ENCODE measurements around the gene STAP2. TPM values are rescaled to one million over a fixed set of nuclear protein-coding genes. Genes with fewer than 3 reads are reported as not detected.

STAP2 gene
- total and polyA plus RNA-seq, 10 of the 15 experiments (the other 5 are each of a cell fraction or from before 2014, with no cell fraction given): 0.84 to 22.4 (median 15.2) TPM

DNA sequence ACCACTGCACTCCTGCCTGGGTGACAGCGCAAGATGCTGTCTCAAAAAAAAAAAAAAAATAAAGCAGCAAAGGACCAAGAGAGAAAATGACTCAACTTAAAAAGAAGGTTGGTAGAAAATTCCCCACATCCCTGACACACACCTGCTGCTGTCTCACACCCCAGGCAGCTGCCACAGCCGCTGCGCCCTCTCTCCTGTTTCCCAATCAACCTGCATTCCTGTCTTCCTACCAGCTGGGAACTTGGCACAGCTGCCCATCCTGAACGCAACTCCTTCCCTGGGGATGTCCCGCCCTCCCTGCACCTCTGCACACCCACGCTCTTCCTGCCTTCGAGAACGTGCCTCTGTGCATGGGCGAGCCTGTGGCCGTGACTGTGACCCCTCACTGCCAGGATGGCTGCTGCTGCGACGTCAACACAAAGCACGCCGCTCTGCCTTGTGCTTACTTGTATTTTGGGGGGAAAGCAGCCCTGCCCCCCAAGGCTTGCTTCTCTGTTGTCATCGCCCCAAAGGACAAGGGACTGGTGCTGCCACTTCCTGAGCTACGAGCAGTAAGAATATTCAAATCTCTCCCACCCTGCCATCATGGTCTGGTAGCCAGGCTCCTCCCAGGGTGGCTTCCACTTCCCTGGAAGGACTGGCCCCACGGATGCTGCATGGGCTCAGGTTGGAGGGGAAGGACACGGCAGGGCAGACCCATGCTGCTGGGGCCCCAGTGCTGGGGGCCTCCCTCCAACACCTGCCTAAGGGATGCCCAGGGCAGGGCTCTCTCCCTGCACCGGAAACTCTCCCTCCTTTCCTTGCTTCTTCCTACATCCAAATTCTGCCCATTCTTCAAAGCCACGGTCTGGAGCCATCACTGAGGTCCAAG is 41.0 kb upstream of the STAP2 start (continued):
- TF ChIP-seq NBN (IDR thresholded peaks at IDR 0.05) (peak; percentile 80), YBX1 (IDR thresholded peaks at IDR 0.05) (no peak), SMAD1 (IDR thresholded peaks at IDR 0.05; ENCODE audit: low read depth, partially characterized antibody) (no peak), TCF7 (IDR thresholded peaks at IDR 0.05; ENCODE audit: borderline replicate concordance) (no peak), SREBF2 (IDR thresholded peaks at IDR 0.05; ENCODE audit: low read length) (no peak), MTA3 (IDR thresholded peaks at IDR 0.05; ENCODE audit: borderline replicate concordance, low read length) (no peak), HDAC2 (IDR thresholded peaks at IDR 0.05) (no peak), JUNB (IDR thresholded peaks at IDR 0.05) (peak; percentile 24; the same call in 1 of the 2 replicates), POLR2A (IDR thresholded peaks at IDR 0.05; ENCODE audit: low read depth, low read length) (peak; percentile 59), KLF5 (IDR thresholded peaks at IDR 0.05; ENCODE audit: partially characterized antibody) (no peak), SUZ12 (IDR thresholded peaks at IDR 0.05; ENCODE audit: unreplicated experiment) (no peak), MTA2 (IDR thresholded peaks at IDR 0.05; ENCODE audit: low read depth) (no peak), GATAD2B (conservative IDR thresholded peaks at IDR 0.05; ENCODE audit: low read depth) (peak; percentile 22; the same call in 1 of the 2 replicates), CHD4 (IDR thresholded peaks at IDR 0.05) (no peak), IKZF2 (IDR thresholded peaks at IDR 0.05) (peak; percentile 92 to 97), CBX3 (IDR thresholded peaks at IDR 0.05; ENCODE audit: borderline replicate concordance, low read depth) (no peak), ZZZ3 (IDR thresholded peaks at IDR 0.05; ENCODE audit: control insufficient read depth, insufficient read length, low read depth) (no peak), POLR2AphosphoS2 (IDR thresholded peaks at IDR 0.05; ENCODE audit: low read depth, low read length) (no peak), ZNF24 (IDR thresholded peaks at IDR 0.05) (no peak), TCF3 (IDR thresholded peaks at IDR 0.05; ENCODE audit: borderline replicate concordance, insufficient read depth, low read depth, low read length) (peak; percentile 74; the same call in 1 of the 2 replicates), RBBP5 (conservative IDR thresholded peaks at IDR 0.05) (no peak), HDAC6 (IDR thresholded peaks at IDR 0.05; ENCODE audit: unreplicated experiment) (no peak), CREM (IDR thresholded peaks at IDR 0.05; ENCODE audit: low read depth) (peak; percentile 53; the same call in 1 of the 2 replicates), NFIC (IDR thresholded peaks at IDR 0.05; ENCODE audit: low read depth, low read length) (no peak), MXI1 (IDR thresholded peaks at IDR 0.05; ENCODE audit: low read depth, low read length) (peak; percentile 44; the same call in 1 of the 2 replicates)
- TF ChIP-seq, protein P1, sequence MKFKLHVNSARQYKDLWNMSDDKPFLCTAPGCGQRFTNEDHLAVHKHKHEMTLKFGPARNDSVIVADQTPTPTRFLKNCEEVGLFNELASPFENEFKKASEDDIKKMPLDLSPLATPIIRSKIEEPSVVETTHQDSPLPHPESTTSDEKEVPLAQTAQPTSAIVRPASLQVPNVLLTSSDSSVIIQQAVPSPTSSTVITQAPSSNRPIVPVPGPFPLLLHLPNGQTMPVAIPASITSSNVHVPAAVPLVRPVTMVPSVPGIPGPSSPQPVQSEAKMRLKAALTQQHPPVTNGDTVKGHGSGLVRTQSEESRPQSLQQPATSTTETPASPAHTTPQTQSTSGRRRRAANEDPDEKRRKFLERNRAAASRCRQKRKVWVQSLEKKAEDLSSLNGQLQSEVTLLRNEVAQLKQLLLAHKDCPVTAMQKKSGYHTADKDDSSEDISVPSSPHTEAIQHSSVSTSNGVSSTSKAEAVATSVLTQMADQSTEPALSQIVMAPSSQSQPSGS (IDR thresholded peaks at IDR 0.05; ENCODE audit: low read length): no peak
- TF ChIP-seq, protein P2, sequence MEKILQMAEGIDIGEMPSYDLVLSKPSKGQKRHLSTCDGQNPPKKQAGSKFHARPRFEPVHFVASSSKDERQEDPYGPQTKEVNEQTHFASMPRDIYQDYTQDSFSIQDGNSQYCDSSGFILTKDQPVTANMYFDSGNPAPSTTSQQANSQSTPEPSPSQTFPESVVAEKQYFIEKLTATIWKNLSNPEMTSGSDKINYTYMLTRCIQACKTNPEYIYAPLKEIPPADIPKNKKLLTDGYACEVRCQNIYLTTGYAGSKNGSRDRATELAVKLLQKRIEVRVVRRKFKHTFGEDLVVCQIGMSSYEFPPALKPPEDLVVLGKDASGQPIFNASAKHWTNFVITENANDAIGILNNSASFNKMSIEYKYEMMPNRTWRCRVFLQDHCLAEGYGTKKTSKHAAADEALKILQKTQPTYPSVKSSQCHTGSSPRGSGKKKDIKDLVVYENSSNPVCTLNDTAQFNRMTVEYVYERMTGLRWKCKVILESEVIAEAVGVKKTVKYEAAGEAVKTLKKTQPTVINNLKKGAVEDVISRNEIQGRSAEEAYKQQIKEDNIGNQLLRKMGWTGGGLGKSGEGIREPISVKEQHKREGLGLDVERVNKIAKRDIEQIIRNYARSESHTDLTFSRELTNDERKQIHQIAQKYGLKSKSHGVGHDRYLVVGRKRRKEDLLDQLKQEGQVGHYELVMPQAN (conservative IDR thresholded peaks at IDR 0.05): no peak; the same call in 1 of the 2 replicates
- TF ChIP-seq, protein P3, sequence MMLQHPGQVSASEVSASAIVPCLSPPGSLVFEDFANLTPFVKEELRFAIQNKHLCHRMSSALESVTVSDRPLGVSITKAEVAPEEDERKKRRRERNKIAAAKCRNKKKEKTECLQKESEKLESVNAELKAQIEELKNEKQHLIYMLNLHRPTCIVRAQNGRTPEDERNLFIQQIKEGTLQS (IDR thresholded peaks at IDR 0.05; ENCODE audit: borderline replicate concordance, extremely low read depth, low read depth, low read length): no peak
- TF ChIP-seq, protein P4, sequence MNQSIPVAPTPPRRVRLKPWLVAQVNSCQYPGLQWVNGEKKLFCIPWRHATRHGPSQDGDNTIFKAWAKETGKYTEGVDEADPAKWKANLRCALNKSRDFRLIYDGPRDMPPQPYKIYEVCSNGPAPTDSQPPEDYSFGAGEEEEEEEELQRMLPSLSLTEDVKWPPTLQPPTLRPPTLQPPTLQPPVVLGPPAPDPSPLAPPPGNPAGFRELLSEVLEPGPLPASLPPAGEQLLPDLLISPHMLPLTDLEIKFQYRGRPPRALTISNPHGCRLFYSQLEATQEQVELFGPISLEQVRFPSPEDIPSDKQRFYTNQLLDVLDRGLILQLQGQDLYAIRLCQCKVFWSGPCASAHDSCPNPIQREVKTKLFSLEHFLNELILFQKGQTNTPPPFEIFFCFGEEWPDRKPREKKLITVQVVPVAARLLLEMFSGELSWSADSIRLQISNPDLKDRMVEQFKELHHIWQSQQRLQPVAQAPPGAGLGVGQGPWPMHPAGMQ (IDR thresholded peaks at IDR 0.05; ENCODE audit: borderline replicate concordance): no peak

Measured in GM12878 (cell line).